ENCODE data around the gene RAD54L.

- no peak for TF ChIP-seq POLR2A (IDR thresholded peaks at IDR 0.05)
- TF ChIP-seq, protein P1, sequence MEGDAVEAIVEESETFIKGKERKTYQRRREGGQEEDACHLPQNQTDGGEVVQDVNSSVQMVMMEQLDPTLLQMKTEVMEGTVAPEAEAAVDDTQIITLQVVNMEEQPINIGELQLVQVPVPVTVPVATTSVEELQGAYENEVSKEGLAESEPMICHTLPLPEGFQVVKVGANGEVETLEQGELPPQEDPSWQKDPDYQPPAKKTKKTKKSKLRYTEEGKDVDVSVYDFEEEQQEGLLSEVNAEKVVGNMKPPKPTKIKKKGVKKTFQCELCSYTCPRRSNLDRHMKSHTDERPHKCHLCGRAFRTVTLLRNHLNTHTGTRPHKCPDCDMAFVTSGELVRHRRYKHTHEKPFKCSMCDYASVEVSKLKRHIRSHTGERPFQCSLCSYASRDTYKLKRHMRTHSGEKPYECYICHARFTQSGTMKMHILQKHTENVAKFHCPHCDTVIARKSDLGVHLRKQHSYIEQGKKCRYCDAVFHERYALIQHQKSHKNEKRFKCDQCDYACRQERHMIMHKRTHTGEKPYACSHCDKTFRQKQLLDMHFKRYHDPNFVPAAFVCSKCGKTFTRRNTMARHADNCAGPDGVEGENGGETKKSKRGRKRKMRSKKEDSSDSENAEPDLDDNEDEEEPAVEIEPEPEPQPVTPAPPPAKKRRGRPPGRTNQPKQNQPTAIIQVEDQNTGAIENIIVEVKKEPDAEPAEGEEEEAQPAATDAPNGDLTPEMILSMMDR (IDR thresholded peaks at IDR 0.05), result no peak
These were observed 36.5 kb upstream of the RAD54L start for GRCh38 chr1:46211051-46211450.
